KOPT-K1 (cell line): ENCODE results near the gene NELL2.
"Not testable (repeated sequence)": the region's sequence is repeated elsewhere in the genome, so short reads cannot be mapped to it uniquely, and the experiment has no call there.

ENCODE experiments used
- H3K27ac ChIP-seq: fragments of 200-600 bp; sonication (generic); 2 replicates; pipeline ENCODE4 v1.5.1; 2016; ENCODE audit warnings: antibody characterized with exemption, mild to moderate bottlenecking, low read depth, low read length; ENCODE audit not compliant: poor library complexity, severe bottlenecking
- H3K36me3 ChIP-seq: fragments of 200-600 bp; sonication (generic); 2 replicates; pipeline ENCODE4 v1.5.1; 2017; ENCODE audit warnings: antibody characterized with exemption, mild to moderate bottlenecking, low read length, moderate library complexity; ENCODE audit not compliant: insufficient read depth
- H3K9me3 ChIP-seq: fragments of 200-600 bp; sonication (generic); 2 replicates; pipeline ENCODE4 v1.5.1; 2017; ENCODE audit warnings: antibody characterized with exemption, low read length, mild to moderate bottlenecking; ENCODE audit not compliant: insufficient read depth, poor library complexity, severe bottlenecking

The NELL2 gene

DNA sequence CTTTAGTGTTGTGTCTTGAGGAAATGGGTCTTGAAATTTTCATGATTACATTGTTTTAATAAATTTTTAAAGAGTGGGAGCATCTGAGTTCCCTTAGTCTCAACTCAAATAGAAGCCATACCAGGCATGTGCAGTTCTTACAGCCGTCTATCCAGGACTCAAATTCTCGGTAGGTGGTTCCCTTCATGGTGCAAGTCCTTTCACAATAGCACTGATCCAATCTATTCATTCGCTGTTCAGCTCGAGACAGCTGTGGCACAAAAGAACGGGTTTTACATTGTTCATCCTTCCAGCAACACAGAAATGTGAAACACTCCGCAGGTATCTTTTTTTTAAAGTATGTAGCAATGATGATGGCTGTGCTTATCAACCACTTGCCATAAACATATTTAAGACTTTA is 100.2 kb downstream of the NELL2 start:
- no peak overlapping the region for H3K27ac ChIP-seq
- H3K9me3 ChIP-seq: no peaks in the 10 kb centered on the region
- no peaks in the 10 kb centered on the region for H3K36me3 ChIP-seq

DNA sequence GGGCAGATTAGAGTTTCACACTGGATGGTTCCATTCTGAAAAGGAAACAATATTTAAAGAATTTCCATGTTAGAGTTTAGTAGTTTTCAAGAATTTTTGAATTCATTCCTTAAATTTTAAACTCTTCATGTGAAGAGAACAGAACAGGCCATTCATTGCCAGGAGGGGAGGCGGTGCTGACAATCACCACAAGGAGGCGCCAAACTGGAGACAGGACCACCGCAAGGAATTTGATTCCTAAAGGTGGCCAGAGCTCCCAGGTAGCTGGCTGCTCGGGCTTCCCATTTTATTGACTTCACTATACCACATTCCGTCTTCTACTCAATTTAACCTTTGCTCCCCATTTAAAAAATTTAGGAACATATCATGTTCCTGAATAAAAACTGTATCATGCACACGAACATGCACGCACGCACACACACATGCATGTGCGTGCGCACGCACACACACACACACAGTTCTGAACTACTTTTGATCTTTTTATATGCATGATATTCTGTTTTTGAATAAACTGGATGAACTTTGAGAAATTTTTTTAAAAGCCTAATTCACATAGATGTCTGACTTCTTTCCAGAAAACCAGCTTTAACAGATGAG is 101.2 kb downstream of the NELL2 start:
- H3K9me3 ChIP-seq: no peaks in the 10 kb centered on the region
- no peaks in the 10 kb centered on the region for H3K36me3 ChIP-seq
- no peak overlapping the region for H3K27ac ChIP-seq

DNA sequence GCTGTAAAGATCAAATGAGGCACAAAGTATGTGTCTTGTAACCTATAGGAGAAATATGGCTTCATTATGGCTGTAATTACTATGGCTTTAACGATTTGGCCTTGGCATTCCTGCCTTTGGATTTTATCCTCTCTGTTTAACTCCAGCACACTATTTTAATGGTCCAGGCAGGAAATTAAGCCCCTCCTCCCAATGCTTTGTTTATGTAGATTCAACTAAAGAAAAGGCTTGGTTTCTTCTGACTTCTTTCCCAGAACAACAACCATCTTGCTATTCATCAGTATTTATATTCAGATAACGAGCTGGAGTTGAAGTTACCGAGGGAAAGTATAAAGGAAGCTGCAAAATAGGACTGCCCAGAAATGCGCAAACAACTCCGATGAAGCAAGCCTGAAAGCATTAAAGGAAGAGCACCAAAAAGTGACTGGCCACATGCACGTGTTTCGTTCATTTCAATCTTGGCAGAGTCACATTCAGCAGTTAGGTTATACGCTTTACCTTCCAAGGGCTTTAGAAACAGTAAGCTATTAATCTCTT is 104.6 kb downstream of the NELL2 start:
- Histone ChIP-seq H3K27ac (no peak overlapping the region), H3K36me3 (no peaks in the 10 kb centered on the region), H3K9me3 (no peaks in the 10 kb centered on the region)

DNA sequence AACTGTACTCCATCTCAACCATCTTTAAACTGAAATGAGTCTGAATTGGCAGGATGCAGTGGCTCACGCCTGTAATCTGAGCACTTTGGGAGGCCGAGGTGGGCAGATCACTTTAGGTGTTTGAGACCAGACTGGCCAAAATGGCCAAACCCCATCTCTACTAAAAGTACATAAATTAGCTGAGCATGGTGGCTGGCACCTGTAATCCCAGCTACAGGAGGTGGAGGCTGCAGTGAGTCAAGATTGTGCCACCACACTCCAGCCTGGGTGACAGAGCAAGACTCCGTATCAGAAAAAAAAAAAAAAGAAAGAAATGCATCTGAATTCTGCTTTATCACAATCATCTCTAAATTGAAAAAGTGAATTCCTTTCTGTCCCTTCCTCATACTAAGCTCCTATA is 110.3 kb downstream of the NELL2 start:
- Histone ChIP-seq H3K9me3 (no peaks in the 10 kb centered on the region), H3K36me3 (no peaks in the 10 kb centered on the region), H3K27ac (no peak overlapping the region)

DNA sequence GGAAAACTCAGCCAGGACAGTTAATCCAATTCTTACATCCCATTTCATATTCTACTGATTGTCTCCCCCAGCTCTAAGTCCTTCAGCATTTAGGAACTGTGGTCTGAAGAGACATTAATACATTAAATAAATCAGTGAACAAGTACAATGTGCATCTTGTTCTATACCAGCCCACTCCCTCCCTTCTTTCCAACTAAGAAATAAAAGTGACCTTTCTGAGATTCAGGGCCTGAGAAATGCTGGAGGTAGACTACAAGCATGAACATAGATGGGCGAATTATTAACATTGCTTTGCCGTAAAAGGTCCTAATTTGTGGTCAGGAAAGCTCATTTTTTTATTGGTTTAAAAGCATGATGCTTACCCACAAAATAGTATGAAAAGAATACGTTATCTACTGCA is 113.1 kb downstream of the NELL2 start:
- H3K27ac ChIP-seq: no peak overlapping the region
- no peaks in the 10 kb centered on the region for H3K36me3 ChIP-seq
- no peaks in the 10 kb centered on the region for H3K9me3 ChIP-seq

- Histone ChIP-seq H3K9me3 (no peaks in the 10 kb centered on the region), H3K36me3 (no peaks in the 10 kb centered on the region)
Measured at GRCh38 chr12:44759289-44759688, 116.8 kb downstream of the NELL2 start.

DNA sequence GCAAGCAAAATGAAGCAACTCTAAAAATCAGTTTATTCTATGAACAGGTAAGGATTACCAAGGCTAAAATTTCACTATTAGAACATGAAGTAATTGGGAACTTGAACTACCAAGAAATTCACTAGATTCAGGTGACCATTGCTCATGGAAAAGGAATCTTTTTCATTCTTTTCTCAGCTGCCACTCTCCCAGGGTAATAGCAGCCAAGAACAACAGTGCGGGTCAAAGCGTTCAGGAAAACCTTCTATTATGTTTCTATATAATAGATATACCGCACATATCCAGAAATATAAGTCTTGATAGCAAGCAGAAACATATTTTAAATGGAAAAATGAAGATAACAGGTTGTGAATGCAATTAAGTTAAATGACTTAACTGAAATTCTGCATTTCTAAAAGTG is 125.6 kb downstream of the NELL2 start:
- Histone ChIP-seq H3K36me3 (no peaks in the 10 kb centered on the region), H3K9me3 (no peaks in the 10 kb centered on the region), H3K27ac (no peak overlapping the region)

More at GRCh38 chr12:44759289-44759688, 116.8 kb downstream of the NELL2 start:
- H3K27ac ChIP-seq: no peak overlapping the region

DNA sequence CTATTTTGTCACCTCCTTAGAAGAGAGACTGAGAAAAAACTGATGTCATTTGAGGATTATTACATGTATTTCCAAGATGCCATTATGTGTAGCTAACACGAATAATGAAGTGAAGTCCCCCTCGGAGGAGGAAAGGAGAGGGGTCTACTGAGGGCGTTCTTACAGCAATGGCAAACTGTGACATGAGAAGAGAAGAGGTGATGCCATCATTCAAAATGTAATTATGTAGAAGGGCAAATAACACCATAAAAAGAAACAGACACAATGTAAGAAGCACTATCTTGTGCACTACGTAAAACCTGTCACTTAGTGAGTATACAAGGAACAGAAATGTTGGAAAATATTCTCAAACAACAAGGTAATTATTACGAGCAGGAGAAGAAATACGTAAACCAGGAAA is 126.5 kb downstream of the NELL2 start:
- no peaks in the 10 kb centered on the region for H3K9me3 ChIP-seq
- no peaks in the 10 kb centered on the region for H3K36me3 ChIP-seq
- no peak overlapping the region for H3K27ac ChIP-seq

GRCh38 chr12:44748950-44749468 is 127.1 kb downstream of the NELL2 start:
- H3K27ac ChIP-seq: no peak overlapping the region
- no peaks in the 10 kb centered on the region for H3K36me3 ChIP-seq

GRCh38 chr12:44741292-44741980 is 134.7 kb downstream of the NELL2 start:
- not testable (repeated sequence) for H3K36me3 ChIP-seq, H3K9me3 ChIP-seq, H3K27ac ChIP-seq

More at GRCh38 chr12:44748950-44749468, 127.1 kb downstream of the NELL2 start:
- no peaks in the 10 kb centered on the region for H3K9me3 ChIP-seq

- Histone ChIP-seq H3K27ac (no peak overlapping the region), H3K9me3 (no peaks in the 10 kb centered on the region), H3K36me3 (no peaks in the 10 kb centered on the region)
Measured at GRCh38 chr12:44738051-44738450, 138.1 kb downstream of the NELL2 start.

GRCh38 chr12:44728566-44728965 is 147.5 kb downstream of the NELL2 start:
- H3K27ac ChIP-seq: no peak overlapping the region
- H3K36me3 ChIP-seq: no peaks in the 10 kb centered on the region
- no peaks in the 10 kb centered on the region for H3K9me3 ChIP-seq

DNA sequence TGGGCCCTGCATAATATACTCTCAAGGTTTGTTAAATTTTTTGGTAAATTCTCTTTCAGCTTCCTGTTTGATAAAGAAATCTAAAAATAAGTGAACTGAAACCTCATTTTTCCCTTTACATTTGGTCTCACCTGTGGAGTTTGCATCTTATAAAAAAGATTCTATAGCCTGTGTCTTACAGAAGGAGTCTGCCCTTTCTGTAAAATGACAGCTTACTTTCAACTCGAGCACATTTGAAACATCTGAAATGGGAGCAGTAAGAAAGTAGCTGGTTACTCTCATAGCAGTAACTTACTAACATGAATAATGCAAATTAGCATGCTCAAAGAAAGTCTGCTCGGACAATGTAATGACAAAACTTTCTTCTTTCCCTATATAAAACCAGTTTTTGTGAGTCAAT is 155.8 kb downstream of the NELL2 start:
- Histone ChIP-seq H3K27ac (no peak overlapping the region), H3K9me3 (no peaks in the 10 kb centered on the region)

GRCh38 chr12:44717612-44718011 is 158.5 kb downstream of the NELL2 start:
- H3K27ac ChIP-seq: no peak overlapping the region
- H3K9me3 ChIP-seq: no peaks in the 10 kb centered on the region
- H3K36me3 ChIP-seq: no peaks in the 10 kb centered on the region

More for the DNA sequence above, 155.8 kb downstream of the NELL2 start:
- H3K36me3 ChIP-seq: no peaks in the 10 kb centered on the region

DNA sequence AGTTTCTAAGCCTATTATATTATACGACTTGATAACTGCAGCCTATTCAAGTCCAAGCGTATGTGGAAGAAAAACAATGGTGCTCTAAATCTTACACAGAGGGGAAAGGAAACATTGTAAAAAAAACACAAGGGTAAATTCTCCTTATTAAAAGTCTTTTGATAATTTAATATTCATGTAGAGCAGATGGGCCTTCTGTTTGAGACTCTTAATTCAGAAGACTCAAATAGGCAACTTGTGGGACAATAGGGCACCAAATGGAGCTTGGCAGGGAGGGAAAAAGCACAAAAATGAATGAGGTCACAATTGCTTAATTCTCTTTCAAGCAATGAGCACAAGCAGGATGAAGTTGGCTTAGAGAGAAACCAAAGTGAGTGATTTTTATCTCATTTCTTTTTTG is 159.4 kb downstream of the NELL2 start:
- H3K9me3 ChIP-seq: no peaks in the 10 kb centered on the region
- no peaks in the 10 kb centered on the region for H3K36me3 ChIP-seq
- H3K27ac ChIP-seq: no peak overlapping the region

DNA sequence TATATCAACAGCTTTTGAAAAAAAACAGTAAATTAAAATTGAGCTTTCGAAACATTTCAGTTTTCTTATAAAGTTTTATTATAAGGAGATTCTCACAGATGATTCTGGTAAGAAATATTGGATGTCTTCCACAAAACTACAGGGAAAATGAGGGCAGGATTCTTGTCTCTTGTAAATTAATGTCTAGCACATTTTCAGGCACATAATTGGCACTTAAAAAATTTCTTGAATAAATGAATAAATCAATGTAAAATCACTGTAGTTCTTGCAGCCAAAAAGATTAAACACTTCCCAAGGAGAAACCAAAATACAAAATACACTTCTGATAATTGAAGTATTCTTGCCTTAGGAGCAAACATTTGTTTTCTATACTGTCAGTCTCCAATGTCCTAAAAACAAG is 164.4 kb downstream of the NELL2 start:
- Histone ChIP-seq H3K9me3 (no peaks in the 10 kb centered on the region), H3K36me3 (no peaks in the 10 kb centered on the region), H3K27ac (no peak overlapping the region)
